Measurements from ENCODE around the gene YKT6. TPM values are rescaled to one million over a fixed set of nuclear protein-coding genes. Genes with fewer than 3 reads are reported as not detected.

The YKT6 gene
- total RNA-seq, 2 donors from 2014 or later: 43.9 to 44.9 TPM

- Histone ChIP-seq H3K9me3 (no peaks in the 10 kb centered on the region), H3K4me1 (peaks cover 0 to 12% of the 10 kb centered on the region in 2 donors), H3K27ac (no peak overlapping the region), H3K4me3 (no peak overlapping the region), H3K36me3 (no peaks in the 10 kb centered on the region), H3K27me3 (no peaks in the 10 kb centered on the region)
- TF ChIP-seq CTCF (IDR thresholded peaks at IDR 0.05): no peak
- DNase-seq (ENCODE audit: low spot score): no peak
Observed at GRCh38 chr7:44155191-44156185, 45.3 kb upstream of the YKT6 start.

GRCh38 chr7:44156453-44157010 is 44.2 kb upstream of the YKT6 start:
- H3K9me3 ChIP-seq: no peaks in the 10 kb centered on the region
- no peaks in the 10 kb centered on the region for H3K27me3 ChIP-seq
- H3K4me3 ChIP-seq: no peak overlapping the region
- DNase-seq (ENCODE audit: low spot score): no peak
- H3K4me1 ChIP-seq: peaks cover 0 to 12% of the 10 kb centered on the region in 2 donors
- no peak for TF ChIP-seq CTCF (IDR thresholded peaks at IDR 0.05)
- no peak overlapping the region for H3K27ac ChIP-seq
- no peaks in the 10 kb centered on the region for H3K36me3 ChIP-seq

- Histone ChIP-seq H3K9me3 (no peaks in the 10 kb centered on the region), H3K36me3 (no peaks in the 10 kb centered on the region), H3K27ac (no peak overlapping the region), H3K27me3 (no peaks in the 10 kb centered on the region), H3K4me1 (peaks cover 0 to 12% of the 10 kb centered on the region in 2 donors), H3K4me3 (no peak overlapping the region)
- no peak for TF ChIP-seq CTCF (IDR thresholded peaks at IDR 0.05)
- DNase-seq (ENCODE audit: low spot score): no peak
Observed at GRCh38 chr7:44157116-44158080, 43.4 kb upstream of the YKT6 start.

GRCh38 chr7:44158096-44158872 is 42.5 kb upstream of the YKT6 start:
- no peak for DNase-seq (ENCODE audit: low spot score)

More at GRCh38 chr7:44158096-44158872, 42.5 kb upstream of the YKT6 start:
- TF ChIP-seq CTCF (IDR thresholded peaks at IDR 0.05): no peak
- no peaks in the 10 kb centered on the region for H3K9me3 ChIP-seq
- no peaks in the 10 kb centered on the region for H3K27me3 ChIP-seq
- H3K27ac ChIP-seq: no peak overlapping the region
- peaks cover 0 to 12% of the 10 kb centered on the region in 2 donors for H3K4me1 ChIP-seq
- H3K36me3 ChIP-seq: no peaks in the 10 kb centered on the region
- no peak overlapping the region for H3K4me3 ChIP-seq
